Neural cell (in vitro differentiated cells): ENCODE results near the gene SLC25A29. TPM values are rescaled to one million over a fixed set of nuclear protein-coding genes. Genes with fewer than 3 reads are reported as not detected.

Experiments
- H2AFZ ChIP-seq: fragments of 200-600, 300-800 bp; sonication (generic), shearing (Covaris generic); 2 replicates; pipeline ENCODE4 v1.6.0; 2014; ENCODE audit warnings: low read depth, mild to moderate bottlenecking, antibody characterized with exemption, low read length, moderate library complexity
- H3F3A ChIP-seq: fragments of 200-600 bp; shearing (Covaris generic); 2 replicates; pipeline ENCODE4 v1.6.1; 2016; ENCODE audit warnings: mild to moderate bottlenecking, moderate library complexity, mixed read lengths, antibody characterized with exemption, low read length; ENCODE audit not compliant: insufficient read depth, poor library complexity, severe bottlenecking
- H3K27ac ChIP-seq: fragments of 200-600, 300-800 bp; sonication (generic), shearing (Covaris generic); 2 replicates; pipeline ENCODE4 v1.5.1; 2014; ENCODE audit warnings: mild to moderate bottlenecking, low read length, moderate library complexity
- H3K27me3 ChIP-seq: fragments of 300-800, 200-600 bp; sonication (generic), shearing (Covaris generic); 2 replicates; pipeline ENCODE4 v1.6.0; 2014; ENCODE audit warnings: mild to moderate bottlenecking, low read depth, low read length, moderate library complexity; ENCODE audit not compliant: insufficient read depth
- H3K36me3 ChIP-seq: fragments of 300-800, 200-600 bp; sonication (generic), shearing (Covaris generic); 2 replicates; pipeline ENCODE4 v1.5.1; 2014; ENCODE audit warnings: mild to moderate bottlenecking, antibody characterized with exemption, low read length, moderate library complexity; ENCODE audit not compliant: insufficient read depth
- H3K4me2 ChIP-seq: fragments of 300-800, 200-600 bp; sonication (generic), shearing (Covaris generic); 2 replicates; pipeline ENCODE4 v1.6.0; 2014; ENCODE audit warnings: mild to moderate bottlenecking, low read length
- H3K4me3 ChIP-seq: fragments of 300-800, 200-600 bp; sonication (generic), shearing (Covaris generic); 2 replicates; pipeline ENCODE4 v1.5.1; 2014; ENCODE audit warnings: mild to moderate bottlenecking, low read length, moderate library complexity
- H3K79me2 ChIP-seq: fragments of 200-600 bp; shearing (Covaris generic); replicated peaks from 2 replicates; pipeline ENCODE4 v1.6.0; 2014; ENCODE audit warnings: mild to moderate bottlenecking, low read length, moderate library complexity; ENCODE audit not compliant: insufficient read depth
- H3K9ac ChIP-seq: fragments of 300-800, 200-600 bp; sonication (generic), shearing (Covaris generic); 2 replicates; pipeline ENCODE4 v1.6.1; 2016; ENCODE audit warnings: mild to moderate bottlenecking, low read length, mixed read lengths
- H3K9me2 ChIP-seq: fragments of 200-600 bp; shearing (Covaris generic); 2 replicates; pipeline ENCODE4 v1.6.1; 2016; ENCODE audit warnings: mild to moderate bottlenecking, low read length, mixed read lengths; ENCODE audit not compliant: insufficient read depth
- H3K9me3 ChIP-seq: fragments of 200-600, 300-800 bp; sonication (generic), shearing (Covaris generic); 2 replicates; pipeline ENCODE4 v1.6.1; 2016; ENCODE audit warnings: mild to moderate bottlenecking, mixed run types, low read length, moderate library complexity, mixed read lengths
- H4K20me1 ChIP-seq: fragments of 200-600 bp; shearing (Covaris generic); 2 replicates; pipeline ENCODE4 v1.6.1; 2016; ENCODE audit warnings: mild to moderate bottlenecking, mixed run types; ENCODE audit not compliant: insufficient read depth
- CTCF ChIP-seq: fragments of 450-650 bp; IDR thresholded peaks from 2 replicates; pipeline ENCODE4 v1.5.1; 2014; ENCODE audit warnings: antibody characterized with exemption, mild to moderate bottlenecking, moderate library complexity; ENCODE audit not compliant: poor library complexity, severe bottlenecking
- EP300 ChIP-seq: fragments of 450-650 bp; conservative IDR thresholded peaks from 2 replicates; pipeline ENCODE4 v1.6.1; 2014; ENCODE audit warnings: antibody characterized with exemption, mild to moderate bottlenecking, moderate library complexity; ENCODE audit not compliant: poor library complexity, severe bottlenecking
- EZH2 ChIP-seq: fragments of 200-600, 300-800 bp; shearing (Covaris generic), sonication (generic); IDR thresholded peaks from 2 replicates; pipeline ENCODE4 v1.6.1; 2014; ENCODE audit warnings: antibody characterized with exemption, low read length, borderline replicate concordance, mild to moderate bottlenecking; ENCODE audit not compliant: insufficient read depth, poor library complexity, severe bottlenecking
- MXI1 ChIP-seq: fragments of 450-650 bp; conservative IDR thresholded peaks from 2 replicates; pipeline ENCODE4 v1.6.1; 2014; ENCODE audit warnings: antibody characterized with exemption, mild to moderate bottlenecking; ENCODE audit not compliant: poor library complexity, severe bottlenecking
- POLR2AphosphoS5 ChIP-seq: IDR thresholded peaks from 2 replicates; pipeline ENCODE4 v1.6.1; 2012
- RAD21 ChIP-seq: fragments of 450-650 bp; conservative IDR thresholded peaks from 2 replicates; pipeline ENCODE4 v1.6.1; 2014; ENCODE audit warnings: antibody characterized with exemption, mild to moderate bottlenecking, moderate library complexity
- SMC3 ChIP-seq: fragments of 450-650 bp; conservative IDR thresholded peaks from 2 replicates; pipeline ENCODE4 v1.6.1; 2014; ENCODE audit warnings: antibody characterized with exemption, mild to moderate bottlenecking, moderate library complexity; ENCODE audit not compliant: poor library complexity
- TAF1 ChIP-seq: IDR thresholded peaks from 2 replicates; pipeline ENCODE4 v1.6.1; 2012; ENCODE audit warnings: low read depth
- polyA plus RNA-seq: library from polyadenylated mRNA; depleted of rRNA; stranded (reverse); fragments of >200 nt; gene quantifications from 2 replicates; pipeline ENCODE4 v1.2.3, GENCODE V29; 2014
- TF ChIP-seq, protein P1 (sequence below): IDR thresholded peaks from 2 replicates; pipeline ENCODE4 v1.6.1; 2012; ENCODE audit warnings: borderline replicate concordance

Gene SLC25A29
- polyA plus RNA-seq, 1 donor from 2014 or later: 447 TPM

GRCh38 chr14:100317389-100317788 is 11.1 kb upstream of the SLC25A29 start:
- Histone ChIP-seq H3K36me3 (no peaks in the 10 kb centered on the region), H3K9me3 (no peaks in the 10 kb centered on the region), H3K4me2 (no peak overlapping the region), H2AFZ (no peak overlapping the region), H3K4me3 (no peak overlapping the region), H3K27me3 (no peaks in the 10 kb centered on the region), H4K20me1 (no peaks in the 10 kb centered on the region), H3K9me2 (no peaks in the 10 kb centered on the region), H3K27ac (no peak overlapping the region), H3K79me2 (no peaks in the 10 kb centered on the region), H3K9ac (no peak overlapping the region), H3F3A (no peaks in the 10 kb centered on the region)
- TF ChIP-seq MXI1 (no peak), POLR2AphosphoS5 (no peak), EP300 (no peak), EZH2 (no peak), SMC3 (no peak), RAD21 (no peak), TAF1 (no peak), CTCF (no peak)
- TF ChIP-seq, protein P1, sequence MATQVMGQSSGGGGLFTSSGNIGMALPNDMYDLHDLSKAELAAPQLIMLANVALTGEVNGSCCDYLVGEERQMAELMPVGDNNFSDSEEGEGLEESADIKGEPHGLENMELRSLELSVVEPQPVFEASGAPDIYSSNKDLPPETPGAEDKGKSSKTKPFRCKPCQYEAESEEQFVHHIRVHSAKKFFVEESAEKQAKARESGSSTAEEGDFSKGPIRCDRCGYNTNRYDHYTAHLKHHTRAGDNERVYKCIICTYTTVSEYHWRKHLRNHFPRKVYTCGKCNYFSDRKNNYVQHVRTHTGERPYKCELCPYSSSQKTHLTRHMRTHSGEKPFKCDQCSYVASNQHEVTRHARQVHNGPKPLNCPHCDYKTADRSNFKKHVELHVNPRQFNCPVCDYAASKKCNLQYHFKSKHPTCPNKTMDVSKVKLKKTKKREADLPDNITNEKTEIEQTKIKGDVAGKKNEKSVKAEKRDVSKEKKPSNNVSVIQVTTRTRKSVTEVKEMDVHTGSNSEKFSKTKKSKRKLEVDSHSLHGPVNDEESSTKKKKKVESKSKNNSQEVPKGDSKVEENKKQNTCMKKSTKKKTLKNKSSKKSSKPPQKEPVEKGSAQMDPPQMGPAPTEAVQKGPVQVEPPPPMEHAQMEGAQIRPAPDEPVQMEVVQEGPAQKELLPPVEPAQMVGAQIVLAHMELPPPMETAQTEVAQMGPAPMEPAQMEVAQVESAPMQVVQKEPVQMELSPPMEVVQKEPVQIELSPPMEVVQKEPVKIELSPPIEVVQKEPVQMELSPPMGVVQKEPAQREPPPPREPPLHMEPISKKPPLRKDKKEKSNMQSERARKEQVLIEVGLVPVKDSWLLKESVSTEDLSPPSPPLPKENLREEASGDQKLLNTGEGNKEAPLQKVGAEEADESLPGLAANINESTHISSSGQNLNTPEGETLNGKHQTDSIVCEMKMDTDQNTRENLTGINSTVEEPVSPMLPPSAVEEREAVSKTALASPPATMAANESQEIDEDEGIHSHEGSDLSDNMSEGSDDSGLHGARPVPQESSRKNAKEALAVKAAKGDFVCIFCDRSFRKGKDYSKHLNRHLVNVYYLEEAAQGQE: no peak

DNA sequence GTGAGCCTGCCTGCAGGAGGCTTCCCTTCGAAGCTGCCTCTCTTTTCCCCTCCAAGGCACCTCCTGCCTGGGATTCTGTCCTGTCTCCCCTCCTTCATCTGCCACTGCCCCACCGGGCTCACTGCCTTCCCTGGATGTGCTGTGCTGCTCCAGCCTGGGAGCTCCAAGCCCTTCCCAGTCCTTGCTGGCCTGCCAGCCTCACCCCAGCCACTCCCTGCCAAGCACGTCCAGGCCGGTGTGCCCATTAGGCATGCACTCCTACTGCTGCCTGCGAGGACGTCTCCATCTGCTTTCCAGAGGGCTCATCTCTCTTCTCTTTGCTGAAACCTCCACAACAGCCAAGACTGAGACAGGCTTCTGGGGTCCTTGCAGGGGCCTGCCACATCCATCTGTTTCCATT is 8.5 kb upstream of the SLC25A29 start:
- Histone ChIP-seq H2AFZ (no peak overlapping the region), H3K4me2 (no peak overlapping the region), H3K27ac (no peak overlapping the region), H3K79me2 (no peaks in the 10 kb centered on the region), H3K9ac (no peak overlapping the region), H3K4me3 (no peak overlapping the region), H3K36me3 (no peaks in the 10 kb centered on the region), H3K9me2 (no peaks in the 10 kb centered on the region), H3K9me3 (no peaks in the 10 kb centered on the region), H3K27me3 (no peaks in the 10 kb centered on the region), H4K20me1 (no peaks in the 10 kb centered on the region), H3F3A (no peaks in the 10 kb centered on the region)
- no peak for TF ChIP-seq MXI1
- no peak for TF ChIP-seq RAD21
- TF ChIP-seq TAF1: no peak
